Measurements from ENCODE around the gene ATG12. TPM values are rescaled to one million over a fixed set of nuclear protein-coding genes. Genes with fewer than 3 reads are reported as not detected.

The ATG12 gene
- total and polyA plus RNA-seq, 2 of the 13 experiments (the other 11 are each of a cell fraction or from before 2014, with no cell fraction given): 46.4 to 58.1 TPM

DNA sequence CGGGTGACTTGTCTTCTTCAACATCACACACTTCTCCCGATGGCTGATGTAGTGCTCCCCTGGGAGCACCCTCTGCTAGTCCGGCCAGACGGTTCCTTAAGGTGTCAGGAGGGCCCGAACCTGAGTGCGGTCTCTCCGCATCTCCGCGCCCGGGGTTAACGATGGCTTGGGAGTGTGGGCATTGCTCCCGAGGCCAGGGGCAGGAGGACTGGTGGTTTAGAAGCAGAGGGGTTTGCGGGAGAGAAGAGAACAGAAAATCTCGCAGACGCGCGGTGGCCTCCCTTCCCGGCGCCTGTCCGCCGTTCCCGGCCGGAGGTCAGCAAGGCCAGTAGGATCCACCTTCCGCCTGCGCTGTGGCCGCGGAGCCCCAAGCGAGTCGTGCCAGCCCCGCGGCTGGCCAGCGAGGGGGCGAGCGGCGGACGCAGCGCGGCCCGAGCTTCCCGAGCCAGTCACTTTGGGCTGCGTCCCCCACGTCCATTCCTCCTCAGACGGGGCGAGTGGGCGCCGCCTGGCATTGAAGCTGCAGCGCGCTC lies 25.6 kb downstream of the ATG12 start (continued):
- TF ChIP-seq, protein P1, sequence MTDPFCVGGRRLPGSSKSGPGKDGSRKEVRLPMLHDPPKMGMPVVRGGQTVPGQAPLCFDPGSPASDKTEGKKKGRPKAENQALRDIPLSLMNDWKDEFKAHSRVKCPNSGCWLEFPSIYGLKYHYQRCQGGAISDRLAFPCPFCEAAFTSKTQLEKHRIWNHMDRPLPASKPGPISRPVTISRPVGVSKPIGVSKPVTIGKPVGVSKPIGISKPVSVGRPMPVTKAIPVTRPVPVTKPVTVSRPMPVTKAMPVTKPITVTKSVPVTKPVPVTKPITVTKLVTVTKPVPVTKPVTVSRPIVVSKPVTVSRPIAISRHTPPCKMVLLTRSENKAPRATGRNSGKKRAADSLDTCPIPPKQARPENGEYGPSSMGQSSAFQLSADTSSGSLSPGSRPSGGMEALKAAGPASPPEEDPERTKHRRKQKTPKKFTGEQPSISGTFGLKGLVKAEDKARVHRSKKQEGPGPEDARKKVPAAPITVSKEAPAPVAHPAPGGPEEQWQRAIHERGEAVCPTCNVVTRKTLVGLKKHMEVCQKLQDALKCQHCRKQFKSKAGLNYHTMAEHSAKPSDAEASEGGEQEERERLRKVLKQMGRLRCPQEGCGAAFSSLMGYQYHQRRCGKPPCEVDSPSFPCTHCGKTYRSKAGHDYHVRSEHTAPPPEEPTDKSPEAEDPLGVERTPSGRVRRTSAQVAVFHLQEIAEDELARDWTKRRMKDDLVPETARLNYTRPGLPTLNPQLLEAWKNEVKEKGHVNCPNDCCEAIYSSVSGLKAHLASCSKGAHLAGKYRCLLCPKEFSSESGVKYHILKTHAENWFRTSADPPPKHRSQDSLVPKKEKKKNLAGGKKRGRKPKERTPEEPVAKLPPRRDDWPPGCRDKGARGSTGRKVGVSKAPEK (CRISPR knock-in tag; IDR thresholded peaks at IDR 0.05; ENCODE audit: borderline replicate concordance): 0 out of 2 replicates have a peak, but pooled peaks have one; percentile 23
- TF ChIP-seq ZNF263 (CRISPR knock-in tag; IDR thresholded peaks at IDR 0.05) (peak; percentile 98), XRCC5 (optimal IDR thresholded peaks at IDR 0.05; ENCODE audit: low read length) (no peak), AGO1 (IDR thresholded peaks at IDR 0.05; ENCODE audit: low read depth, low read length, poor library complexity, severe bottlenecking) (peak; percentile 11), NONO (IDR thresholded peaks at IDR 0.05) (no peak), NONO (CRISPR knock-in tag; conservative IDR thresholded peaks at IDR 0.05) (no peak), ZNF530 (CRISPR knock-in tag; IDR thresholded peaks at IDR 0.05; ENCODE audit: low read depth) (no peak), TEAD2 (CRISPR knock-in tag; IDR thresholded peaks at IDR 0.05) (no peak), ZNF768 (CRISPR knock-in tag; IDR thresholded peaks at IDR 0.05) (no peak), SRSF4 (IDR thresholded peaks at IDR 0.05; ENCODE audit: low read depth, low read length, poor library complexity, severe bottlenecking) (no peak), ZNF501 (CRISPR knock-in tag; IDR thresholded peaks at IDR 0.05) (no peak), ZNF777 (CRISPR knock-in tag; IDR thresholded peaks at IDR 0.05) (peak; percentile 96), ZNF468 (CRISPR knock-in tag; IDR thresholded peaks at IDR 0.05) (no peak), ZNF772 (CRISPR knock-in tag; IDR thresholded peaks at IDR 0.05) (no peak)
- TF ChIP-seq, protein P2, sequence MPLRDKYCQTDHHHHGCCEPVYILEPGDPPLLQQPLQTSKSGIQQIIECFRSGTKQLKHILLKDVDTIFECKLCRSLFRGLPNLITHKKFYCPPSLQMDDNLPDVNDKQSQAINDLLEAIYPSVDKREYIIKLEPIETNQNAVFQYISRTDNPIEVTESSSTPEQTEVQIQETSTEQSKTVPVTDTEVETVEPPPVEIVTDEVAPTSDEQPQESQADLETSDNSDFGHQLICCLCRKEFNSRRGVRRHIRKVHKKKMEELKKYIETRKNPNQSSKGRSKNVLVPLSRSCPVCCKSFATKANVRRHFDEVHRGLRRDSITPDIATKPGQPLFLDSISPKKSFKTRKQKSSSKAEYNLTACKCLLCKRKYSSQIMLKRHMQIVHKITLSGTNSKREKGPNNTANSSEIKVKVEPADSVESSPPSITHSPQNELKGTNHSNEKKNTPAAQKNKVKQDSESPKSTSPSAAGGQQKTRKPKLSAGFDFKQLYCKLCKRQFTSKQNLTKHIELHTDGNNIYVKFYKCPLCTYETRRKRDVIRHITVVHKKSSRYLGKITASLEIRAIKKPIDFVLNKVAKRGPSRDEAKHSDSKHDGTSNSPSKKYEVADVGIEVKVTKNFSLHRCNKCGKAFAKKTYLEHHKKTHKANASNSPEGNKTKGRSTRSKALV (CRISPR knock-in tag; IDR thresholded peaks at IDR 0.05): peak; percentile 94
- TF ChIP-seq, protein P3, sequence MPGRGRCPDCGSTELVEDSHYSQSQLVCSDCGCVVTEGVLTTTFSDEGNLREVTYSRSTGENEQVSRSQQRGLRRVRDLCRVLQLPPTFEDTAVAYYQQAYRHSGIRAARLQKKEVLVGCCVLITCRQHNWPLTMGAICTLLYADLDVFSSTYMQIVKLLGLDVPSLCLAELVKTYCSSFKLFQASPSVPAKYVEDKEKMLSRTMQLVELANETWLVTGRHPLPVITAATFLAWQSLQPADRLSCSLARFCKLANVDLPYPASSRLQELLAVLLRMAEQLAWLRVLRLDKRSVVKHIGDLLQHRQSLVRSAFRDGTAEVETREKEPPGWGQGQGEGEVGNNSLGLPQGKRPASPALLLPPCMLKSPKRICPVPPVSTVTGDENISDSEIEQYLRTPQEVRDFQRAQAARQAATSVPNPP (CRISPR knock-in tag; IDR thresholded peaks at IDR 0.05): no peak
- TF ChIP-seq, protein P4, sequence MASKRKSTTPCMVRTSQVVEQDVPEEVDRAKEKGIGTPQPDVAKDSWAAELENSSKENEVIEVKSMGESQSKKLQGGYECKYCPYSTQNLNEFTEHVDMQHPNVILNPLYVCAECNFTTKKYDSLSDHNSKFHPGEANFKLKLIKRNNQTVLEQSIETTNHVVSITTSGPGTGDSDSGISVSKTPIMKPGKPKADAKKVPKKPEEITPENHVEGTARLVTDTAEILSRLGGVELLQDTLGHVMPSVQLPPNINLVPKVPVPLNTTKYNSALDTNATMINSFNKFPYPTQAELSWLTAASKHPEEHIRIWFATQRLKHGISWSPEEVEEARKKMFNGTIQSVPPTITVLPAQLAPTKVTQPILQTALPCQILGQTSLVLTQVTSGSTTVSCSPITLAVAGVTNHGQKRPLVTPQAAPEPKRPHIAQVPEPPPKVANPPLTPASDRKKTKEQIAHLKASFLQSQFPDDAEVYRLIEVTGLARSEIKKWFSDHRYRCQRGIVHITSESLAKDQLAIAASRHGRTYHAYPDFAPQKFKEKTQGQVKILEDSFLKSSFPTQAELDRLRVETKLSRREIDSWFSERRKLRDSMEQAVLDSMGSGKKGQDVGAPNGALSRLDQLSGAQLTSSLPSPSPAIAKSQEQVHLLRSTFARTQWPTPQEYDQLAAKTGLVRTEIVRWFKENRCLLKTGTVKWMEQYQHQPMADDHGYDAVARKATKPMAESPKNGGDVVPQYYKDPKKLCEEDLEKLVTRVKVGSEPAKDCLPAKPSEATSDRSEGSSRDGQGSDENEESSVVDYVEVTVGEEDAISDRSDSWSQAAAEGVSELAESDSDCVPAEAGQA (IDR thresholded peaks at IDR 0.05; ENCODE audit: low read depth): no peak
- TF ChIP-seq, protein P4 (CRISPR knock-in tag; IDR thresholded peaks at IDR 0.05; ENCODE audit: borderline replicate concordance): no peak

Measured in HepG2 (cell line).